ENCODE data around the gene RBM33.

Gene RBM33

DNA sequence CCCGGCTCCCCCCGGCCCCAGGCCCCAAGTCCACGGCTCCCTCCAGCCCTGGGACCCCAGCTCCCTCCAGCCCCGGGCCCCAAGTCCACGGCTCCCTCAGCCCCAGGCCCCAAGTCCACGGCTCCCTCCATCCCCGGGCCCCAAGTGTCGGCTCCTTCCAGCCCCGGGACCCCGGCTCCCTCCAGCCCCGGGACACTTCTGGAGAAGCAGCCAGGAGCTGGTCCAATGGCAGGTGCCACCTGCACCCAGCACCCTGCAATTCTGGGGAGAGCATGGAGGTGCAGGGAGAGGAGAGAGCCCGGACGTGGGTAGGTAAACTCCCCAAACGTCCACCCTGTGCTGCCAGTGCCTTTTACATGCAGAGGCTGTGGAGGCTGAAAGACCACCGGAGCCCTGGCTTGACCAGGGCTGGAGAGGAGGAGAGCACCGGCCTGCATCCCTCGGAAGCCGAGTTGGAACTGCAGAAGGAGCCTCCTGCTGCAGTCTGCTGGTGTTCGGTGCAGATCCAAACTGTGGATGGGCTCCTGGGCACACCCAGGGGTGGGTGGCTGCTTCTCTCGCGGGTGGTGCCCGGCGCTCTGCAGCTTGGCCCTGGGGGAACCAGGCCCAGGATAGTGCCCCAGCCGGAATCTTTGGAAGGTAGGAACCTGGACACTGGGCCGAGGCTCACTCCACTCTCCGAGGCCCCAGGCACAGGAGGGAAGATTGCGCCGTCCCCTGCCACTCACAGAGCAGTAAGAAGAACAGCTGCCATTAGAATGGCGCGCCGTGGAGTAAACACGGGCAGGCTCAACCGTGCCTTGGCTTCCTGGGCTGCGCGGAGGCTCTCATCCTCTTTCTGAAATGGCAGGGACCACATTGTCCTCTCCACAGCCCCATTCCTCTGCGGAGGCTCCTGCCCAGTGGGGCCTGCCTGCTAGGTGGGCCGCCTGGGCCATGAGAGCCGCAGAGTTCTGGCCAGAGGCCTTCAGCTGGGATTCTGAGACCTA, 153.1 kb downstream of the RBM33 start:
- Histone ChIP-seq H3K36me3 (ENCODE audit: insufficient read depth, low read length) (no peaks in the 10 kb centered on the region), H3K9me3 (ENCODE audit: control insufficient read depth, insufficient read depth, low read length) (no peaks in the 10 kb centered on the region), H3K4me1 (ENCODE audit: insufficient read depth, low read length) (no peaks in the 10 kb centered on the region), H3K9ac (ENCODE audit: low read depth, low read length) (no peak overlapping the region)

DNA sequence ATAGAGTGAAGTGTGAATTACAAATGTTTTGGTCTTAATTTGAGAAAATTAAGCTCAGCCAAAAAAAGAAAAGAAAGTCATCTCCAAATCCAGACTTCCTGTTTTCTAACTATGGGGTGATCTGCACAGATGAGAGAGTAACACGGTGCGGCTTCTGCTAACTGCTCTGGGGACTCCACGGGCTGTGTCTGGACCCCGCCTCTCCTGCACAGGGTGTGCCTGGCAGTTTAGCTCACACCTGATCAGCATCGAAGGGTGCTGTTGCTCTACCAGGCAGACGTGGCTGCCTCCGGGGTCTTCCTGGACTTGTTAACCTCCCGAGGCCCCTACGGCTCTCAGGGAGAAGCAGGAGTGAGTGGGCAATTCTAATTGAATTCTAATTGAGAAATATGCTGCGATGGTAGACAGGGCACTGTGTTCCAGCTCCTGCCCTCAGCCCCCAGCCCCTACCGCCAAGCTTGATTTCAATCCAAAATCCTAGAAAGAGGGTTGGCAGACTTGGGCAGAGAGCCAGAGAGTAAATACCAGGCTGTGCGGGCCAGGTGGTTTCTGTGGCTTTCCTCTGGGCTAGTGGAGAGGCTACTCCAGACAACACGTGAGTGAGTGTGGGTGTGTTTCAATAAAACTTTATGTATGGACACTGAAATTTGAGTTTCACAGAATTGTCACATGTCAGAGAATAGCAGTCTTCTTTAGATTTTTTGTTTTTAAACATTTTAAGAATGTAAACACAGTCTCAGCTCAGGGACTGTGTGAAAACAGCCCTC, 154.4 kb downstream of the RBM33 start:
- H3K4me1 ChIP-seq (ENCODE audit: insufficient read depth, low read length), result no peaks in the 10 kb centered on the region
- H3K36me3 ChIP-seq (ENCODE audit: insufficient read depth, low read length), result no peaks in the 10 kb centered on the region
- no peak overlapping the region for H3K9ac ChIP-seq (ENCODE audit: low read depth, low read length)
- H3K9me3 ChIP-seq (ENCODE audit: control insufficient read depth, insufficient read depth, low read length), result no peaks in the 10 kb centered on the region

DNA sequence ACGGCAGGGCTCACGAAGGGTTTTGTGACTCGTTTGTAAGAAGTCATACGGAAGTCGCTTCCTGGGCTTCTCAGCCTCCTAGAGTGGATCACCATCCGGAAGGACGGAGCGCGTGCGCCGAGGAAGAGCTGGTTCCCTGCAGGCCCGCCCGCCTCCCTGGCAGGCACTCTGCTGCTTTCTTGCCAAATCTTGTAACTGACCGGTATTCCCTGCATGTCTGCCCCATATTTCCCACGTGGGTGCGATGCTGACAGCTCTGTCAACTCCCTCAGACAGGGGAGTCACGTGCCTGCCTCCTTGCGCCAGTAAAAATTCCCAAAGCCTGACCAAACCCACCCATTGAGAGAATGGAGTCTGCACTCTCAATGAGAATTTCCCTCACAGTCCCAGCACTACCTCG, 155.1 kb downstream of the RBM33 start:
- H3K9ac ChIP-seq (ENCODE audit: low read depth, low read length), result no peak overlapping the region
- no peaks in the 10 kb centered on the region for H3K4me1 ChIP-seq (ENCODE audit: insufficient read depth, low read length)
- H3K36me3 ChIP-seq (ENCODE audit: insufficient read depth, low read length), result no peaks in the 10 kb centered on the region
- H3K9me3 ChIP-seq (ENCODE audit: control insufficient read depth, insufficient read depth, low read length), result no peaks in the 10 kb centered on the region

DNA sequence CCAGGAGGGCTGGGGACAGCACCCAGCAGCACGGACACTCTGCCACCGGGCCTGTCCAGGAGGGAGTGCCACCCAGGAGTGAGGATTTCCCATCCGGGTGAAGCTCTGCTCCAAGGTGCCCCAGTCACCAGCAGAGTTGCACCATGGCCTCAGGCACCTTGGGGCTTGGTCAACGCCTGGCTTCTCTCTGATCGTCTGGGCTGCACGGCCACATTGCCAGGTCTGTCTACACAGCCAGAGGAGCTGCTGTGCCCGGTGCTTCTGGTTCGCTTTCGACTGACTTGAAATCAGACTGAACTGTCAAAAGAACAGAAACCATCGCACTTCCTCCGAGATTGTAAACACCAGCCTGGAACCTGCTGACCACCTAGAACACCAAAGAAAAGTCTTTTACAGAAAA, 155.8 kb downstream of the RBM33 start:
- Histone ChIP-seq H3K4me1 (ENCODE audit: insufficient read depth, low read length) (no peaks in the 10 kb centered on the region), H3K36me3 (ENCODE audit: insufficient read depth, low read length) (no peaks in the 10 kb centered on the region), H3K9me3 (ENCODE audit: control insufficient read depth, insufficient read depth, low read length) (no peaks in the 10 kb centered on the region), H3K9ac (ENCODE audit: low read depth, low read length) (no peak overlapping the region)

DNA sequence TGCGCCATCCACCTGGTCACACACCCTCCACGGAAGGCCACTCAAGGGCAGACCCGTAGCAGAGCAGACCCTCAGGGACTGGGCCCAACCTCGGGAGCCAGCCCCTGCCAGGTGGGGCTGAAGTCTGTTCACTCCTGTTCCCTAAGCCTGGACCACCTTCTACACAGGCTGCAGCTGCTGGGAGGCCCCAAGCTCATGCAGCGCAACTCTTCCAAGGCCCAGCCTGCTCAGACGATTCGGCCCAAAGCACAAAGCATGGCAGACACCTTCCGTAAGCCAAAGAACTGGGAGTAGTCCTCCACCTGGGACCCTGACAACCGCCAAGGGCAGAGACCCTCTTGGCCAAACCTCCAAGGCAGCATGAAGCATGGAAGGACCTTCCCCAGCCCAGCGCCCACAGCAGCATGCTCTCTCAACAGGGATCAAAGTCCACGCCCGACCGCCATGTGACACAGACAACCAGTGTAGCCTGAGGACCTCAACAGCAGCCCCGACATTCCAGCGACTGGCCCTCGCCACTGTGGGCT, 156.3 kb downstream of the RBM33 start:
- no peaks in the 10 kb centered on the region for H3K9me3 ChIP-seq (ENCODE audit: control insufficient read depth, insufficient read depth, low read length)
- no peak overlapping the region for H3K9ac ChIP-seq (ENCODE audit: low read depth, low read length)
- H3K36me3 ChIP-seq (ENCODE audit: insufficient read depth, low read length), result no peaks in the 10 kb centered on the region
- no peaks in the 10 kb centered on the region for H3K4me1 ChIP-seq (ENCODE audit: insufficient read depth, low read length)

DNA sequence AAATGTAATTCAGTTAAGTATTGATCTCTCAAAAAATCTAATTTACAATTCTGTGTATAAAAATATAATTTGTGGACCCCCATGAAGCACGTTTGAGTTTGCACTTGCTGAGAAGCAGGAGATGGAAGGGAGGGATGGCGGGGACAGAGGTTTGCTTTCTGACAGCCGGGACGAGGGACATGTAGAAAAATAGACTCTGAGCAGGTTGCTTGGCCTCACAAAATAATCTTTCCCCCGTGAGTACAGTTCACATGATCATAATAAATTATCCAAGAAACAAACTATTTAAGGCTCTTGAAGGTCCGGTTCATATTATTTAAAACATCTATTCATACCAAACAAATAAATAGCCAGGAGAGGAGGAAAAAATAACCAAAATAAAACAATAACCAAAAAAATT, 157.8 kb downstream of the RBM33 start:
- no peaks in the 10 kb centered on the region for H3K36me3 ChIP-seq (ENCODE audit: insufficient read depth, low read length)
- no peaks in the 10 kb centered on the region for H3K9me3 ChIP-seq (ENCODE audit: control insufficient read depth, insufficient read depth, low read length)
- H3K9ac ChIP-seq (ENCODE audit: low read depth, low read length), result no peak overlapping the region
- H3K4me1 ChIP-seq (ENCODE audit: insufficient read depth, low read length), result no peaks in the 10 kb centered on the region

DNA sequence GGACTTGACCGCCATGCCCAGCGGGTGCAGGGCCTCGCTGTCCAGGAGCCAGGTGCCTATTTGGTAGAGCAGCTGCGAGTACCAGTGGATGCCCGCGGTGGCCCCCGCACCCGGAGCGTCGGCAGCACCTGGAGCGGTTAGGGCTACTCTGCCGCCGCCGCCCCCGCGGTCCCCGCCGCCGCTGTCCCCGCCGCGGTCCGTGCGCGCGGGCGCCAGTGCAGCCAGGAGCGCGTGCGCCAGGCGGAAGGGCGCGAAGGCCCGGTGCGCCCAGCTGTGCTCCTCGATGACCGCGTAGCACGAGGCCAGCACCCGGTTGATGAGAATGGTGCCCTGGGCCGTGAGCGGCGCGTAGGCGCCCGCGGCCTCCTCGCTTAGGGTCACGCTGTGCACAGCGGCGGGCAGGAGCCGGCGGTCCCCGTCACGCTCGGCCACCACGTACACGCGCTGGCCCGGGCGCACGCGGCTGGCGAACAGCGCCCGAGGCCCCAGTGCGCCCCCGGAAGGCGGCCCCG, 158.5 kb downstream of the RBM33 start:
- Histone ChIP-seq H3K36me3 (ENCODE audit: insufficient read depth, low read length) (no peaks in the 10 kb centered on the region), H3K9ac (ENCODE audit: low read depth, low read length) (peak overlapping the region; percentile 47; the same call in 1 of the 2 replicates), H3K9me3 (ENCODE audit: control insufficient read depth, insufficient read depth, low read length) (no peaks in the 10 kb centered on the region), H3K4me1 (ENCODE audit: insufficient read depth, low read length) (0 out of 2 replicates have a peak, but pooled peaks cover 2% of the 10 kb centered on the region)

DNA sequence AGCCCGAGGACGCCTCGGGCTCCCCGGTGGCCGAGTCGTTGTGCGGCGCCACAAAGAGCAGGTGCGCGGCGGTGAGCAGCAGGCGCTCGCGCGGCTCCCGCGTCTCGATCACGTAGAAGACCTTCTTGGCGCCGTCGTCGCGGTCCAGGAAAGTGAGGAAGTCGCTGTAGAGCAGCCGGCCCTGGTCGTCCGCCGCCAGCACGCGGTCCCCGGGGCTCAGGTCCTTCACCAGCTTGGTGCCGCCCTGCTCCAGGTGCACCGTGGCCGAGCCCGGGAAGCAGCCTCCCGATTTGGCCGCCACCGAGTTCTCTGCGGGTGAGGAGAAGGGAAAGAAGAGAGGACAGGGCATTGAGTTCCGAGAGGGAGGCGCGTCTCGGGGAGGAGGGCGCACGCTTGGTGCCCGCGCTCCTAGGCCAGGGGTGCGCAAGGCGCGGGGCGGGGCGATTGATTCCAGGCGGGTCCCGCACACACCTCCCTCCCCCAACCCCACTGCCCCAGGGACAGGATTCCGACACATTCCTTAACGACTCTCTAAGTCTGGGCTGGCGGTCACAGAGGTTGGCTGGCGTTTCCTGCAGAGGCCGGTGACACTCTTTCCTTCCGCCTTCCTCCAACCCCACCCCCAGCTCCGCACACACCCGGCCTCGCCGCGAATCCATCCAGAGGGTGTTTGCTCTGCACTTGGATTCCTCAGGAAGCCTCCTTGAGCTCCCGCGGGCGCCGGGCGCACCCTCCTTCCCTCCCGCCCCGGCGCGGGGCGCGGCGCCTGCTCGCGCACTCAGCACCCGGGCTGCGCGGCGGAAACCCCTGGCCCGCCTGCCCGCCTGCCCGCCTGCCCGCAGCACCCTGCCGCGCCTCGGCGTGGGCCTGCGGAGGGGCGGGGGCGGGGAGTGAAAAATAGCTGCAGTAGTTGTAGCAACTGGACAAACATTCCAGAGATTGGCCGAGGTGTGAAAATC, 159.2 kb downstream of the RBM33 start:
- Histone ChIP-seq H3K36me3 (ENCODE audit: insufficient read depth, low read length) (no peaks in the 10 kb centered on the region), H3K4me1 (ENCODE audit: insufficient read depth, low read length) (0 out of 2 replicates have a peak, but pooled peaks cover 2% of the 10 kb centered on the region), H3K9ac (ENCODE audit: low read depth, low read length) (peak overlapping the region; percentile 47; the same call in 1 of the 2 replicates), H3K9me3 (ENCODE audit: control insufficient read depth, insufficient read depth, low read length) (no peaks in the 10 kb centered on the region)

DNA sequence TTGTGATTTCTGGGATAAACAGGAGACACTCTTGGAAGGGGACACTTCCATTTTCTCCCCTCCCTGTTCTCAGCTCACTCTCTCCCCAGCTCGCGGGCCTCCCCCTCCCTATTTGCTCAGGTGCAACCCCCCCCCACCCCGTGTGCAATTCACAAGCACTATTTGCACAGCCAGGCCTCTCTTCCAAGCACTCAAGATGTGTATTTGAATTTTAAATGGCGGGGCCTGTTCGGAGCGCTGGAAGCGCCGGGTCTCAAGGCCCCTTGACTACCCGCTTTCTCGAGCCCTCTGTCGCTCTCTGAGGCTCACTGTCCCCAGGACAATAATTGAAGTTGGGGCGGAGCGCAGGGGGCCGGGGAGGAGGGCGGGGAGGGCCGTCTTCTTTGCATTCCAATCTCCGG, 160.0 kb downstream of the RBM33 start:
- 0 out of 2 replicates have a peak, but pooled peaks cover 2% of the 10 kb centered on the region for H3K4me1 ChIP-seq (ENCODE audit: insufficient read depth, low read length)
- H3K9ac ChIP-seq (ENCODE audit: low read depth, low read length), result peak overlapping the region; percentile 47; the same call in 1 of the 2 replicates
- H3K9me3 ChIP-seq (ENCODE audit: control insufficient read depth, insufficient read depth, low read length), result no peaks in the 10 kb centered on the region
- H3K36me3 ChIP-seq (ENCODE audit: insufficient read depth, low read length), result no peaks in the 10 kb centered on the region

DNA sequence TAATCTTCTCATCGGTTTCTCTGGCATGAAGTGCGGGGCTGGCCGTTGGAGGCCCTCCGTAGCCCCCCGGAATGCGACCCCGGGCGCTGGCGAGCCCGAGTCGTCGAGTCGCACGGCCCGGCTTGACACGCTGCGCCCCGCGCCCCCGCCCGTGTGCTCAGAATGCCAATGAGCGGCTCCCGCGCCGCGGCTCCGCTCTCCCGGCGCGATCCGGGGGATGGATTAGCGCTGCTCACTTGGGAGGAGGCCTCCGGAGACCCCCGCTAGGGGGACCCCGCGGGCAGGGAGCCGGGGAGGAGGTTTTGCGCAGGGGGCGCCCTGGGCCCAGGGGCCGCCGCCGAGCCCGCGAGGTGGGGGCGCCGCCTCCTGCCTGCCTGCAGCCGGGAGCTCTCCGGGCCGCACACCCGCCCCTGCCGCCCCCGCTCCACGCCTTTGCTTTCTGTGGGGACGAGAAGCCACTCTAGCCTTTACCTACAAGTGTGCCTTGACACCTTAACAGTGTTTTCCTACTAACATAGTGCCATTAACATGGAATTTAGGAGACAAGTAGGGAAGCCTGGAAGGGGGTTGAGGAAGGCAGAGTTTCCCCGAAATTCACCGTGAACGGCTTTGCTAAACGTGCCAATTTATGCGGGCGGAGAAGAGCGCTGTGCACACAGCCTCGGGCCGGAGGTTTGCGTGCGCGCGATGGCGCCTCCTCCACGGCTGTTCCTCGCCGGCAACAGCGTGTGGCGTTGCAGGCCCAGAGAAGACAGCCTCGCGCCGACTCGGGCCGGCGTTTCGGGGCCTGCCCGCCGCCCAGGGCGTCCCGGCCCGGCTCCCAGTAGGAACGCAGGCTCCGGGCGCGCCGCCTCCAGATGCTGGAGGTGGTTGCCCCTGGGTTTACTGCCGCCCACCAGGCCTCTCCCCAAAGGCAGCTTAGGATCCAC, 160.7 kb downstream of the RBM33 start:
- Histone ChIP-seq H3K4me1 (ENCODE audit: insufficient read depth, low read length) (peaks cover 2% of the 10 kb centered on the region; the same call in 1 of the 2 replicates), H3K9ac (ENCODE audit: low read depth, low read length) (peak overlapping the region; percentile 47; the same call in 1 of the 2 replicates), H3K9me3 (ENCODE audit: control insufficient read depth, insufficient read depth, low read length) (no peaks in the 10 kb centered on the region), H3K36me3 (ENCODE audit: insufficient read depth, low read length) (no peaks in the 10 kb centered on the region)

DNA sequence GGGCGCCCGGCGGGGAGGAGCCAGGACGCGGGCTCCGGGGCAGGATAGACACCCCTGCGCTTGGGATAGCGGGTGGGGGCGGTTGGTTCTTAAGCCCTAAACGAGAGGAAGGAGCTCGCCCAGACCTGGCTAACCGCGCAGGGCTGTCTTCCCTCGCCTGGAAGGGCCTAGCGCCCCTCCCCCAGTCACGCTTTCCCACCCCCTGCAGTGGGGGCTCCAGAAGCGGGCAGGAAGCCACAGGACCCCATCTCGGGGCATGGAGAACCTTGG, 161.3 kb downstream of the RBM33 start:
- Histone ChIP-seq H3K4me1 (ENCODE audit: insufficient read depth, low read length) (peaks cover 4% of the 10 kb centered on the region; the same call in 1 of the 2 replicates), H3K9ac (ENCODE audit: low read depth, low read length) (peak overlapping the region; percentile 47; the same call in 1 of the 2 replicates), H3K9me3 (ENCODE audit: control insufficient read depth, insufficient read depth, low read length) (no peaks in the 10 kb centered on the region), H3K36me3 (ENCODE audit: insufficient read depth, low read length) (no peaks in the 10 kb centered on the region)

DNA sequence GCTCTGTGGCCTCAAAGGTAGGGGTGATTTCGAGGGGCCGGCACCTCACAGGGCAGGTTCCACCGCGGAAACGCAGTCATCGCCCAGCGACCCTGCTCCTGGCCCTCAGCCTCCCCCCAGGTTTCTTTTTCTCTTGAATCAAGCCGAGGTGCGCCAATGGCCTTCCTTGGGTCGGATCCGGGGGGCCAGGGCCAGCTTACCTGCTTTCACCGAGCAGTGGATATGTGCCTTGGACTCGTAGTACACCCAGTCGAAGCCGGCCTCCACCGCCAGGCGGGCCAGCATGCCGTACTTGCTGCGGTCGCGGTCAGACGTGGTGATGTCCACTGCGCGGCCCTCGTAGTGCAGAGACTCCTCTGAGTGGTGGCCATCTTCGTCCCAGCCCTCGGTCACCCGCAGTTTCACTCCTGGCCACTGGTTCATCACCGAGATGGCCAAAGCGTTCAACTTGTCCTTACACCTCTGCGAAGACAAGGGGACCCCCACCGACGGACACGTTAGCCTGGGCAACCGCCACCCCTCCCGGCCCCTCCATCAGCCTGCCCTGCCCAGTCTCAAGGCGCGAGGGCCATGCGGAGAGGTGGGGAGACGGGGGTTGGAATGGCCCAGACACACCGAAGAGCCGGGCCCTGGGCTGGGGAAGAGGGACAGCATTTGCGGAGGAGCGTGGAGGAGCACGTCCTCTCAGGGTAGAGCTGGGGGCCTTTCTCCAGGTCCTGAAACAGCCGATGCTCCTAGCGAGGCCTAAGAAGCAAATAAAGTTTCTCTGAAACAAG, 161.8 kb downstream of the RBM33 start:
- H3K36me3 ChIP-seq (ENCODE audit: insufficient read depth, low read length), result no peaks in the 10 kb centered on the region
- H3K4me1 ChIP-seq (ENCODE audit: insufficient read depth, low read length), result peaks cover 5% of the 10 kb centered on the region; the same call in 1 of the 2 replicates
- no peaks in the 10 kb centered on the region for H3K9me3 ChIP-seq (ENCODE audit: control insufficient read depth, insufficient read depth, low read length)
- H3K9ac ChIP-seq (ENCODE audit: low read depth, low read length), result peak overlapping the region; percentile 47; the same call in 1 of the 2 replicates

All from ES-I3 (cell line).